ENCODE data around the gene COL5A1. TPM values are rescaled to one million over a fixed set of nuclear protein-coding genes. Genes with fewer than 3 reads are reported as not detected.
A peak's percentile ranks its signal among the peaks of the same experiment; 100 is the strongest.
"Not testable (repeated sequence)": the region's sequence is repeated elsewhere in the genome, so short reads cannot be mapped to it uniquely, and the experiment has no call there.

Gene COL5A1
- polyA plus RNA-seq, 1 donor (not counting 4 experiments of a cell fraction or from before 2014, with no cell fraction given) = 3.1 TPM

GRCh38 chr9:134643222-134643671 lies 1.6 kb downstream of the COL5A1 start:
- H3K79me2 ChIP-seq (ENCODE audit: control insufficient read depth, insufficient read depth, low read length) = peaks cover 6% of the 10 kb centered on the region
- no peak overlapping the region for H3K27ac ChIP-seq (ENCODE audit: control insufficient read depth, insufficient read depth, low read length)
- DNase-seq (ENCODE audit: low read depth, low spot score) = no peak
- dilution Hi-C loops (cut with MboI; ENCODE audit: extremely low pct_ligation_motif_present, low sequenced_read_pairs) = no loop called here
- H3K9ac ChIP-seq (ENCODE audit: control insufficient read depth, extremely low read depth, insufficient read depth, low read length) = peak overlapping the region; percentile 33
- H4K20me1 ChIP-seq (ENCODE audit: control insufficient read depth, extremely low read depth, insufficient read depth, low read length) = no peaks in the 10 kb centered on the region
- peak overlapping the region; percentile 52 to 75 (median 63) for H3K4me3 ChIP-seq (ENCODE audit: control insufficient read depth in 2 of 3, extremely low read depth in 1 of 3, insufficient read depth in 2 of 3, low read depth in 1 of 3, low read length in 3 of 3)
- no peak overlapping the region for H2AFZ ChIP-seq (ENCODE audit: control insufficient read depth, low read length)
- H3K9me1 ChIP-seq (ENCODE audit: control insufficient read depth, extremely low read depth, insufficient read depth, low read length) = no peaks in the 10 kb centered on the region
- TF ChIP-seq CTCF (optimal IDR thresholded peaks at IDR 0.05 in 1 of 3, IDR thresholded peaks at IDR 0.05 in 1 of 3, conservative IDR thresholded peaks at IDR 0.05 in 1 of 3; ENCODE audit: extremely low read depth in 1 of 3, insufficient read depth in 2 of 3, low read length in 3 of 3) = no peak
- no peak for TF ChIP-seq EZH2 (IDR thresholded peaks at IDR 0.05; ENCODE audit: low read length)
- H3K36me3 ChIP-seq (ENCODE audit: control insufficient read depth in 2 of 2, extremely low read depth in 1 of 2, insufficient read depth in 2 of 2, low read length in 2 of 2) = no peaks in the 10 kb centered on the region
- H3K27me3 ChIP-seq (ENCODE audit: control insufficient read depth, extremely low read depth, insufficient read depth, low read length) = peaks cover 6% of the 10 kb centered on the region
- FAIRE-seq = no peak
- peak overlapping the region; percentile 87 for H3K4me2 ChIP-seq (ENCODE audit: control insufficient read depth, extremely low read depth, insufficient read depth, low read depth, low read length)
- peaks cover 29% of the 10 kb centered on the region for H3K4me1 ChIP-seq (ENCODE audit: control insufficient read depth, extremely low read depth, insufficient read depth, low read length)
- no peaks in the 10 kb centered on the region for H3K9me3 ChIP-seq (ENCODE audit: control insufficient read depth, low read depth, low read length)

GRCh38 chr9:134644401-134644724 lies 2.8 kb downstream of the COL5A1 start:
- H3K9me3 ChIP-seq (ENCODE audit: control insufficient read depth, low read depth, low read length); H3K36me3 ChIP-seq (ENCODE audit: control insufficient read depth in 2 of 2, extremely low read depth in 1 of 2, insufficient read depth in 2 of 2, low read length in 2 of 2); H3K9me1 ChIP-seq (ENCODE audit: control insufficient read depth, extremely low read depth, insufficient read depth, low read length); H3K27ac ChIP-seq (ENCODE audit: control insufficient read depth, insufficient read depth, low read length); H2AFZ ChIP-seq (ENCODE audit: control insufficient read depth, low read length); H4K20me1 ChIP-seq (ENCODE audit: control insufficient read depth, extremely low read depth, insufficient read depth, low read length); H3K27me3 ChIP-seq (ENCODE audit: control insufficient read depth, extremely low read depth, insufficient read depth, low read length); DNase-seq (ENCODE audit: low read depth, low spot score); H3K79me2 ChIP-seq (ENCODE audit: control insufficient read depth, insufficient read depth, low read length); dilution Hi-C loops (cut with MboI; ENCODE audit: extremely low pct_ligation_motif_present, low sequenced_read_pairs); FAIRE-seq; H3K9ac ChIP-seq (ENCODE audit: control insufficient read depth, extremely low read depth, insufficient read depth, low read length): not testable (repeated sequence)
- Histone ChIP-seq H3K4me1 (ENCODE audit: control insufficient read depth, extremely low read depth, insufficient read depth, low read length) (peaks cover 29% of the 10 kb centered on the region), H3K4me3 (ENCODE audit: control insufficient read depth in 2 of 3, extremely low read depth in 1 of 3, insufficient read depth in 2 of 3, low read depth in 1 of 3, low read length in 3 of 3) (peak overlapping the region in 2 of 3 experiments; percentile 13 to 44), H3K4me2 (ENCODE audit: control insufficient read depth, extremely low read depth, insufficient read depth, low read depth, low read length) (peak overlapping the region; percentile 70)
